GM21381 (cell line): ENCODE results near the gene SRD5A3.
"Not testable (repeated sequence)": the region's sequence is repeated elsewhere in the genome, so short reads cannot be mapped to it uniquely, and the experiment has no call there.

Experiments used
- ATAC-seq: cut with Tn5 transposase; IDR thresholded peaks from one replicate; pipeline ENCODE4 v1.9.1; 2021; ENCODE audit warnings: mild to moderate bottlenecking, moderate library complexity; ENCODE audit not compliant: unreplicated experiment

Gene SRD5A3

GRCh38 chr4:55345054-55345453 is 988 bp upstream of the SRD5A3 start:
- no peak for ATAC-seq

GRCh38 chr4:55346851-55347255 is 811 bp downstream of the SRD5A3 start:
- ATAC-seq: no peak

- no peak for ATAC-seq
These were observed 1.7 kb downstream of the SRD5A3 start for GRCh38 chr4:55347610-55348228.

GRCh38 chr4:55348466-55348865 is 2.4 kb downstream of the SRD5A3 start:
- ATAC-seq: no peak

- not testable (repeated sequence) for ATAC-seq
These were observed 4.8 kb downstream of the SRD5A3 start for GRCh38 chr4:55350870-55351269.

- no peak for ATAC-seq
These were observed 5.8 kb downstream of the SRD5A3 start for GRCh38 chr4:55351824-55352223.

GRCh38 chr4:55352726-55353125 is 6.7 kb downstream of the SRD5A3 start:
- ATAC-seq: no peak

GRCh38 chr4:55353228-55353747 is 7.2 kb downstream of the SRD5A3 start:
- not testable (repeated sequence) for ATAC-seq

GRCh38 chr4:55354648-55355047 is 8.6 kb downstream of the SRD5A3 start:
- ATAC-seq: no peak

GRCh38 chr4:55355555-55355954 is 9.5 kb downstream of the SRD5A3 start:
- ATAC-seq: no peak

GRCh38 chr4:55356991-55357461 is 11.0 kb downstream of the SRD5A3 start:
- no peak for ATAC-seq

- no peak for ATAC-seq
These were observed 12.2 kb downstream of the SRD5A3 start for GRCh38 chr4:55358246-55358645.

GRCh38 chr4:55358668-55359067 is 12.6 kb downstream of the SRD5A3 start:
- peak; percentile 74 for ATAC-seq

GRCh38 chr4:55359397-55359916 is 13.4 kb downstream of the SRD5A3 start:
- ATAC-seq: no peak

GRCh38 chr4:55362938-55363337 is 16.9 kb downstream of the SRD5A3 start:
- not testable (repeated sequence) for ATAC-seq

- ATAC-seq: no peak
These were observed 17.8 kb downstream of the SRD5A3 start for GRCh38 chr4:55363691-55364351.

GRCh38 chr4:55364691-55365344 is 18.8 kb downstream of the SRD5A3 start:
- no peak for ATAC-seq

GRCh38 chr4:55365345-55365728 is 19.3 kb downstream of the SRD5A3 start:
- ATAC-seq: no peak

GRCh38 chr4:55366621-55367020 is 20.6 kb downstream of the SRD5A3 start:
- no peak for ATAC-seq

GRCh38 chr4:55367084-55367722 is 21.2 kb downstream of the SRD5A3 start:
- no peak for ATAC-seq

GRCh38 chr4:55369968-55370367 is 23.9 kb downstream of the SRD5A3 start:
- no peak for ATAC-seq
